Uterus (tissue), 4 donors: ENCODE results near the gene NPM3. TPM values are rescaled to one million over a fixed set of nuclear protein-coding genes. Genes with fewer than 3 reads are reported as not detected.

ENCODE experiments used
- DNase-seq, 2 donors: peaks; one replicate each; pipeline ENCODE4 v3.0.0-alpha.2; 2019 to 2020
- H3K27ac ChIP-seq, 2 donors: fragments of 200-600 bp; sonication (generic); 1 replicate in 1 of 2; 2 replicates in 1 of 2; pipeline ENCODE4 v1.5.1; 2016 to 2018
- H3K27me3 ChIP-seq, 2 donors: fragments of 200-600 bp; sonication (generic); one replicate each; pipeline ENCODE4 v1.5.1; 2018 to 2019; ENCODE audit warnings: control low read depth in 1 of 2
- H3K36me3 ChIP-seq, 2 donors: fragments of 200-600 bp; sonication (generic); one replicate each; pipeline ENCODE4 v1.5.1; 2019; ENCODE audit warnings: control low read depth in 1 of 2
- H3K4me1 ChIP-seq, 2 donors: fragments of 200-600 bp; sonication (generic); one replicate each; pipeline ENCODE4 v1.5.1; 2018 to 2019; ENCODE audit warnings: control low read depth in 1 of 2
- H3K4me3 ChIP-seq, 2 donors: fragments of 200-600 bp; sonication (generic); 1 replicate in 1 of 2; 2 replicates in 1 of 2; pipeline ENCODE4 v1.5.1; 2018 to 2019; ENCODE audit warnings: mild to moderate bottlenecking in 1 of 2
- H3K9me3 ChIP-seq, 2 donors: fragments of 200-600 bp; sonication (generic); one replicate each; pipeline ENCODE4 v1.5.1; 2019; ENCODE audit warnings: control low read depth in 1 of 2
- POLR2A ChIP-seq, 2 donors: fragments of 450-650 bp; IDR thresholded peaks; one replicate each; pipeline ENCODE4 v1.6.1; 2016; ENCODE audit warnings: antibody characterized with exemption in 2 of 2, mild to moderate bottlenecking in 1 of 2, moderate library complexity in 1 of 2
- intact Hi-C: fragments of 100-400 bp; cut with DNase I; formaldehyde crosslinking; loops from one replicate; pipeline ENCODE4 v1.15.1; 2023; ENCODE audit warnings: low total_unique reads
- total RNA-seq, 4 donors: library from RNA; depleted of rRNA in 3 of 4; stranded (reverse); fragments of >200 nt in 3 of 4; gene quantifications; one replicate each; pipeline versions ENCODE4 v1.1.0 to v1.2.4, GENCODE V29; 2014 to 2023
- TF ChIP-seq, protein P1 (sequence below), 4 experiments: fragments of 200-600 bp in 2 of 4; fragments of 450-650 bp in 2 of 4; sonication (generic) in 2 of 4; IDR thresholded peaks; one replicate each; pipeline ENCODE4 v1.5.1; 2016 to 2019; ENCODE audit warnings: antibody characterized with exemption in 4 of 4, mild to moderate bottlenecking in 2 of 4, moderate library complexity in 1 of 4
- donor health status: DM: yes; HTN: yes; CAD: no.

Gene NPM3, protein sequence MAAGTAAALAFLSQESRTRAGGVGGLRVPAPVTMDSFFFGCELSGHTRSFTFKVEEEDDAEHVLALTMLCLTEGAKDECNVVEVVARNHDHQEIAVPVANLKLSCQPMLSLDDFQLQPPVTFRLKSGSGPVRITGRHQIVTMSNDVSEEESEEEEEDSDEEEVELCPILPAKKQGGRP
- 100 to 1,000 TPM in 1 of 4 donors, 10 to 100 TPM in 3; 11.0 to 122 (median 38.0) TPM for total RNA-seq

DNA sequence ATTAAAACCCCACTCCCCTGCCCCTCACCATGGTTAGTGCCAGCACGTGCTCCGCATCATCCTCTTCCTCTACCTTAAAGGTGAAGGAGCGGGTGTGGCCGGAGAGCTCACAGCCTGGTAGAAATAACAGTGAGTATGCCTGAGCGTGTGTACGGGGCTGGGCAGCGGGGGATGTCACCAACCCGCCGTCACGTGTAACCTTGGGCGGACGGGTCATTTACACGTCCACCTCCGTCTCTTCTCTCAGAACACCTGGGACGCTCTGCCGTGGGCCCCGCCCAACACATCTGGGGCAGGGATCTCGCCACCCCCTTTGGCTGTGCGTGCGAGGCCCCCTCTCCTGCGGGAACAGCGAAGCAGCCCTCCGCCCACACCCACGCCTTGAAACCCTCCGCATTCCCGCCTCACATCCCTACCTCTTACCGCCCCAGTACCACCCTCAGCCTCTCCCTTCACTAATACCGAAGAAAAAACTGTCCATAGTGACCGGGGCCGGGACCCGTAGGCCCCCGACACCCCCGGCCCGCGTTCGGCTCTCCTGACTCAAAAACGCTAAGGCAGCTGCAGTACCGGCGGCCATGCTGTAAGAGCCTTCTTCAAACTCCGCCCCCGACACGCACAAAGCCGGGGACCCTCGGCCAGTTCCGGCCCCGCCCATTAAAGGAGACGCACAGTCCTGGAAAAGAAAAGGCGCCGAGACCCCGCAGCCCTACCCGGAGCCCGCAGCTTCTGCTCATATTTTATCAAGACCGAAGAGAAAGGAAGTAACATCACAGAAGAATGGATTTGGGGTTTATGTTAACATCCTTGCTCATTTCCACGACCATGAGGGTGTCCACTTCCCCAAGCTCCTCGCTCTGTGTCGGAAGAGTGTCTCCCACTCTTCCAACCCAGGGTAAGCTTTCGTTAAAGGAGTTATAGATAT is at the start of gene NPM3:
TSS of gene NPM3 (minus strand) at position 636 of the 925 bp plus-strand sequence. CDS start at position 580, 56 bp downstream.
- Histone ChIP-seq H3K27me3 (peaks cover 0 to 4% of the 10 kb centered on the region in 2 donors), H3K36me3 (no peaks in the 10 kb centered on the region), H3K27ac (peak within 1 kb of the TSS; percentile 38 to 47), H3K4me1 (peaks cover 0 to 18% of the 10 kb centered on the region in 2 donors), H3K4me3 (peak within 1 kb of the TSS; percentile 55 to 70), H3K9me3 (no peaks in the 10 kb centered on the region)
- TF ChIP-seq, protein P1, sequence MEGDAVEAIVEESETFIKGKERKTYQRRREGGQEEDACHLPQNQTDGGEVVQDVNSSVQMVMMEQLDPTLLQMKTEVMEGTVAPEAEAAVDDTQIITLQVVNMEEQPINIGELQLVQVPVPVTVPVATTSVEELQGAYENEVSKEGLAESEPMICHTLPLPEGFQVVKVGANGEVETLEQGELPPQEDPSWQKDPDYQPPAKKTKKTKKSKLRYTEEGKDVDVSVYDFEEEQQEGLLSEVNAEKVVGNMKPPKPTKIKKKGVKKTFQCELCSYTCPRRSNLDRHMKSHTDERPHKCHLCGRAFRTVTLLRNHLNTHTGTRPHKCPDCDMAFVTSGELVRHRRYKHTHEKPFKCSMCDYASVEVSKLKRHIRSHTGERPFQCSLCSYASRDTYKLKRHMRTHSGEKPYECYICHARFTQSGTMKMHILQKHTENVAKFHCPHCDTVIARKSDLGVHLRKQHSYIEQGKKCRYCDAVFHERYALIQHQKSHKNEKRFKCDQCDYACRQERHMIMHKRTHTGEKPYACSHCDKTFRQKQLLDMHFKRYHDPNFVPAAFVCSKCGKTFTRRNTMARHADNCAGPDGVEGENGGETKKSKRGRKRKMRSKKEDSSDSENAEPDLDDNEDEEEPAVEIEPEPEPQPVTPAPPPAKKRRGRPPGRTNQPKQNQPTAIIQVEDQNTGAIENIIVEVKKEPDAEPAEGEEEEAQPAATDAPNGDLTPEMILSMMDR (IDR thresholded peaks at IDR 0.05) = no peak
- peak in 1 of 2 donors; percentile 14 for TF ChIP-seq POLR2A (IDR thresholded peaks at IDR 0.05)
- DNase-seq = peak; percentile 77 to 78
- intact Hi-C loops = no loop called here

DNA sequence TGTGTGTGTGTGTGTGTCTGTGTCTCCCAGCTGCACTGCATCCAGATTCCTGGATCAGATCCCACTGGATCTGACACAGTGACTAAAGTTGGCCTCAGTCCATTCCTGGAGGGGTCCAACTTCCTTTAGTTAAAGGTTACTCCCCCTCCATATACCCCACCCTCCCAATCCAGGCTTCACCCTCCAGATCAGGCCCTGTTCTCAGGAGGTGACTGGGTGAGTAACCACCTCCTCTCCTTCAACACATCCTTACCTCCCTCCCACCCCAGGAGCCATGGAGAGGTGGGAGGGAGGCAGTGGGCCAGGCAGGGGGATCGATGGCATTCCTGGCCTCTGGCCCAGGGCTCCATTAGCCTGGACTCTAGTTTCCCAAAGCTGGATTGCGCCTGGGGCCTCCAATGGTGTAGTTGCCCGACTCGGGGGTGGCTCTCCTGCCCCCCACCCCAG is 49.1 kb upstream of the NPM3 start:
- intact Hi-C loops = no loop called here
- DNase-seq = peak in 1 of 2 donors; percentile 10
- Histone ChIP-seq H3K36me3 (no peaks in the 10 kb centered on the region), H3K27ac (no peak overlapping the region), H3K4me3 (no peak overlapping the region), H3K9me3 (no peaks in the 10 kb centered on the region), H3K27me3 (no peaks in the 10 kb centered on the region), H3K4me1 (no peaks in the 10 kb centered on the region)
- TF ChIP-seq, protein P1 (IDR thresholded peaks at IDR 0.05) = no peak
- TF ChIP-seq POLR2A (IDR thresholded peaks at IDR 0.05) = no peak

GRCh38 chr10:101831169-101831811 is 48.0 kb upstream of the NPM3 start:
- DNase-seq = no peak
- Histone ChIP-seq H3K27me3 (no peaks in the 10 kb centered on the region), H3K36me3 (no peaks in the 10 kb centered on the region), H3K4me1 (no peaks in the 10 kb centered on the region), H3K27ac (peak overlapping the region; percentile 60 to 68), H3K9me3 (no peaks in the 10 kb centered on the region), H3K4me3 (peak overlapping the region; percentile 27 to 35)
- intact Hi-C loops = no loop called here
- no peak for TF ChIP-seq POLR2A (IDR thresholded peaks at IDR 0.05)
- TF ChIP-seq, protein P1 (IDR thresholded peaks at IDR 0.05) = no peak

DNA sequence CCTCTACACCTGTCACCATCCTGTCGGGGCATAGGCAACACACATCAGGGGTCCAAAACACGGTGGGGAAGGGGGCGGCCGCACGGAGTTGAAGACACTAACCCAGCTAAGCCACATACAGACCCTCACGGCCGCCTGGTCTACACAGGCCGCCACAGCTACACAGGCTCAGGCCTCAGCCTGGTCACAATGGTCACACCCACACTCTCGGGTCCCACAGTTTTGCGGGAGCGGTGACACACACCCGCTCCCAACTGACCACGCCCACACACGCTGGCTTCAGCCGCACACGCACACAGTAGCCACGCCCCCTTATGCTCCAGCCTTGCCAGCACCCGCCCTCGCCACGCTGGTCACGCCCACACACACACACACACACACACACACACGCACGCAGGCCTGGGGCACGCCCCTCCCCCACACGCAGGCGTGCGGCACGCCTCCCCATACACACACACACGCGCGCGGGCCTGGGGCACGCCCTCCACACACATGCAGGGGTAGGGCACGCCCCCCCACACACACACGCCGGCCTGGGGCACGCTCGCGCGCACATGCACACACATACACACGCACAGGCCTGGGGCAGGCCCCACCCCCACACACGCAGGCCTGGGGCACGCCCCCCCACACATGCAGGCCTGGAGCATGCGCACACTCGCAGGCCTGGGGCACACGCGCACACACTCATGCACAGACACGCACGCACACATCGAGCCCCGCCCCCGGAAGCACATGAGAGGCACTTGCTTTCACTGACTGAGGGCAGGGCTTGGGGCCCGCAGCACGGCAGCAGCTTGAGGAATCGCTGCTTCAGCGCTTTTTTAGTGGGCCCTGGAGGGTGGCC is 47.3 kb upstream of the NPM3 start:
- Histone ChIP-seq H3K27ac (peak overlapping the region; percentile 60 to 68), H3K36me3 (no peaks in the 10 kb centered on the region), H3K4me3 (peak overlapping the region; percentile 27 to 35), H3K9me3 (no peaks in the 10 kb centered on the region), H3K4me1 (no peaks in the 10 kb centered on the region), H3K27me3 (no peaks in the 10 kb centered on the region)
- DNase-seq = peak; percentile 87 to 90
- intact Hi-C loops = no loop called here
- TF ChIP-seq POLR2A (IDR thresholded peaks at IDR 0.05) = peak in 1 of 2 donors; percentile 17
- TF ChIP-seq, protein P1 (IDR thresholded peaks at IDR 0.05) = no peak
